GM12892 (cell line): ENCODE measurements around the gene EPHB1.

Experiments
- POLR2A ChIP-seq: IDR thresholded peaks from 2 replicates; pipeline ENCODE4 v1.6.1; 2011; ENCODE audit warnings: low read depth, low read length, control low read depth
- TAF1 ChIP-seq: IDR thresholded peaks from 2 replicates; pipeline ENCODE4 v1.6.1; 2011; ENCODE audit warnings: low read depth, mild to moderate bottlenecking, control low read depth, low read length, borderline replicate concordance

DNA sequence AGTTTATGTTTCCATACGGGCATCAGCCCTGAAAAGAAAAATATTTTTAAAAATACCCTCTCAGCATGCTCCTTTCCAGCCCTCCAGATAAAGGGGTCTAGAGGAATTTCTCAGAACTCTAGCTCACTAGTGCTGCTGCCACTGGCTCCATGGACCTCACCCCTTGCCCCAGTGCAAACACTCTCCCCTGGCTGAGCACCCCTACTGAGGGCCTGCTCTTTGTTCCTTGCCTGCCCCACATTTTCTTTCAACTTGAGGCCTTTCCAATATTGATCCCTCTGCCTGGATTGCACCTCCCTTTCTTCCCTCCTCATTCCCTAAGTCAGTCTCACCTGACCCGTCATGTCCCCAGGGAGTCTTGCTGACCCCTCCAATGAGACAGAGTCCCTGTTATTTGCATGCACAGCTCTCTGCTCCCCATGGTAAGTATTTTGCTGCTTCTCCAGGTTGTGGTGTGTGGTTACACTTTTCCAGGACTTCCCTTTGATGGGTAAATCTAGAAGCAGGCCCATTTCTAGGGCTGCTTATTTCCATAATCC is 196.5 kb downstream of the EPHB1 start:
- TF ChIP-seq TAF1 (no peak), POLR2A (no peak)
